ENCODE data around the gene SULT1C2.

SULT1C2 gene

GRCh38 chr2:108260773-108261172 lies 27.9 kb upstream of the SULT1C2 start:
- TF ChIP-seq CTCF (IDR thresholded peaks at IDR 0.05) = no peak

DNA sequence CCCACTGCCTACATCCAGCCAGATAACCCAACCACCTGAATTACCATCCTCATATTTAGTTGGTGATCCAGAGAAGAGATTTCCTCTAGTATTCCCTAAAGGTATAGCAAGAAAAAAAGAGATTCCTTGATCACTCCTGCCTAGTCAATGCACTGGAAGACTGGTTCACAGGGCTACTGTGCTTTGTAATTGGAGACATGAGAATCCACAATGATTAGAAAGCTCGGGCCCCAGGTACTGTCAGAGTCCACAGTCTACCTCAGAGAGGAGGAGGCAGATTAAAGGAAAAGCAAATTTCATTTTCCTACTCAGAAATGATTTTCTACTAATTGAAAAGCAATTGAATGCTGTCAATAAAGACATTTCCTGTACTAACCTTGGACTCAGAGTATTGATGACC lies 26.7 kb upstream of the SULT1C2 start:
- TF ChIP-seq CTCF (IDR thresholded peaks at IDR 0.05) = no peak

DNA sequence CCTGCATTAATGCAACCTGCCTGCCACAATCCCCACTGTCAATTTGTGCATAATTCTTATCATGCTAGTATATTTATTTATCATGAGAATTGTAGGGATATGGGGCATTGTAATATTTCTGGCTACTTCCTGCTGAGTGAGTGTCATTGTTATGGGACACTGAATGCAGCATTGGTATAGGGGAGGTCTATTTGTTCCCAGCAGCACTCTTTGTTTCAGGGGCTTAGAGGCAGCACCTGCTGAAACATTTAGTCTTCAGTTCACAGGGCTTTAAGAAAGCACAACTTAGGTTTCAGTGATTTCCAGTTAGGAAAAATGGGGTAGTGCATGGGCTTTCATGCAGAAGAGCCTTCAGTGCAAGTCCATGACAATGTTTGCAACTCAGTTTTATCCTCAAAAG lies 25.3 kb upstream of the SULT1C2 start:
- no peak for TF ChIP-seq CTCF (IDR thresholded peaks at IDR 0.05)

GRCh38 chr2:108266218-108266617 lies 22.5 kb upstream of the SULT1C2 start:
- TF ChIP-seq CTCF (IDR thresholded peaks at IDR 0.05) = no peak

- no peak for TF ChIP-seq CTCF (IDR thresholded peaks at IDR 0.05)
Observed at GRCh38 chr2:108267101-108267500, 21.6 kb upstream of the SULT1C2 start.

DNA sequence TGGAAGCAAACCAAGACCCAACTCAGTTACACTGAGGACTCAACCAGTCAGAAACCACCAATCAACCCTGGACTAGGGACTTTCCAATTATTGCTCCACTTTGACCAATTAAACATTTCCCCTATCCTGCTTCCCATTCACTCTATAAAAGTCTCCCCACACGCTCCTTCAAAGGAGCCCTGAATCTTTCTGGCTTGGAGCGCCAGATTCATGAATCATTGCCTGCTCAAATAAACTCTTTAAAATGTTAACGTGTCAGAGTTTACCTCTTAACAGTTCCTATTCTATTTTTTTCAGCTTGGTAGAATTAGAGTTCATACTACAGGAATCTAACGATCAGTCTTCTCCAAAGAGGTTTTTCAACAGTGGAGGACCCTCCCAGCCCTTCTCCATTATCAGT lies 20.7 kb upstream of the SULT1C2 start:
- no peak for TF ChIP-seq CTCF (IDR thresholded peaks at IDR 0.05)

- TF ChIP-seq CTCF (IDR thresholded peaks at IDR 0.05) = no peak
Observed at GRCh38 chr2:108270346-108270745, 18.3 kb upstream of the SULT1C2 start.

- no peak for TF ChIP-seq CTCF (IDR thresholded peaks at IDR 0.05)
Observed at GRCh38 chr2:108270768-108271506, 17.8 kb upstream of the SULT1C2 start.

Data from LNCAP (cell line).